ENCODE data around the gene DBET.
"Not testable (repeated sequence)": the region's sequence is repeated elsewhere in the genome, so short reads cannot be mapped to it uniquely, and the experiment has no call there.

GRCh38 chr4:190114991-190115390 is 50.7 kb downstream of the DBET start:
- TF ChIP-seq EZH2 (IDR thresholded peaks at IDR 0.05; ENCODE audit: borderline replicate concordance, low read depth, low read length, severe bottlenecking); CTCF (IDR thresholded peaks at IDR 0.05; ENCODE audit: borderline replicate concordance, extremely low read depth, low read length, poor library complexity, severe bottlenecking): not testable (repeated sequence)

Measured in DND-41 (cell line).